Measurements from ENCODE around the gene GTSE1.

Gene GTSE1

GRCh38 chr22:46335201-46336118 is 38.8 kb downstream of the GTSE1 start, which contains the start of gene TRMU:
TRMU (plus strand) TSS chr22:46335714; CDS start chr22:46335765, 51 bp downstream.
- no peak for TF ChIP-seq CTCF (IDR thresholded peaks at IDR 0.05; ENCODE audit: control insufficient read depth, insufficient read depth, low read depth, low read length, missing control alignments)
- DNase-seq (ENCODE audit: low read depth): peak; percentile 47
- peak within 1 kb of the TSS; percentile 92 for H3K4me3 ChIP-seq (ENCODE audit: control insufficient read depth, low read depth, low read length)

- no peak for TF ChIP-seq CTCF (IDR thresholded peaks at IDR 0.05; ENCODE audit: control insufficient read depth, insufficient read depth, low read depth, low read length, missing control alignments)
- H3K4me3 ChIP-seq (ENCODE audit: control insufficient read depth, low read depth, low read length): peak overlapping the region; percentile 92
- no peak for DNase-seq (ENCODE audit: low read depth)
Measured at GRCh38 chr22:46336119-46337078, 39.7 kb downstream of the GTSE1 start.

GRCh38 chr22:46337870-46338269 is 41.2 kb downstream of the GTSE1 start:
- TF ChIP-seq CTCF (IDR thresholded peaks at IDR 0.05; ENCODE audit: control insufficient read depth, insufficient read depth, low read depth, low read length, missing control alignments): no peak
- DNase-seq (ENCODE audit: low read depth): no peak
- no peak overlapping the region for H3K4me3 ChIP-seq (ENCODE audit: control insufficient read depth, low read depth, low read length)

GRCh38 chr22:46338636-46339035 is 42.0 kb downstream of the GTSE1 start:
- no peak for DNase-seq (ENCODE audit: low read depth)
- H3K4me3 ChIP-seq (ENCODE audit: control insufficient read depth, low read depth, low read length): no peak overlapping the region
- no peak for TF ChIP-seq CTCF (IDR thresholded peaks at IDR 0.05; ENCODE audit: control insufficient read depth, insufficient read depth, low read depth, low read length, missing control alignments)

- TF ChIP-seq CTCF (IDR thresholded peaks at IDR 0.05; ENCODE audit: control insufficient read depth, insufficient read depth, low read depth, low read length, missing control alignments): no peak
- no peak for DNase-seq (ENCODE audit: low read depth)
- no peak overlapping the region for H3K4me3 ChIP-seq (ENCODE audit: control insufficient read depth, low read depth, low read length)
Measured at GRCh38 chr22:46339956-46340355, 43.3 kb downstream of the GTSE1 start.

- H3K4me3 ChIP-seq (ENCODE audit: control insufficient read depth, low read depth, low read length): no peak overlapping the region
- no peak for TF ChIP-seq CTCF (IDR thresholded peaks at IDR 0.05; ENCODE audit: control insufficient read depth, insufficient read depth, low read depth, low read length, missing control alignments)
- DNase-seq (ENCODE audit: low read depth): no peak
Measured at GRCh38 chr22:46340676-46341075, 44.0 kb downstream of the GTSE1 start.

Data from AG09309 (cell line).